AML-193 (cell line): ENCODE measurements around the gene COL10A1.

Experiments
- DNase-seq, 2 experiments: peaks; one replicate each; lab custom pipeline; 2025; lab: John Stamatoyannopoulos, UW

The COL10A1 gene

GRCh38 chr6:116126032-116126431, at the start of gene COL10A1:
Gene COL10A1 (minus strand): TSS chr6:116126132. CDS start chr6:116125492, 640 bp downstream.
- no peak for DNase-seq

- DNase-seq, result no peak
Observed at GRCh38 chr6:116175344-116175743, 49.4 kb upstream of the COL10A1 start.

- DNase-seq, result no peak
Observed at GRCh38 chr6:116173928-116174327, 48.0 kb upstream of the COL10A1 start.

- DNase-seq, result no peak
Observed at GRCh38 chr6:116170358-116171057, 44.6 kb upstream of the COL10A1 start.

- DNase-seq, result no peak
Observed at GRCh38 chr6:116169880-116170279, 43.9 kb upstream of the COL10A1 start.

- DNase-seq, result no peak
Observed at GRCh38 chr6:116168148-116168547, 42.2 kb upstream of the COL10A1 start.

- DNase-seq, result no peak
Observed at GRCh38 chr6:116166369-116166768, 40.4 kb upstream of the COL10A1 start.

GRCh38 chr6:116165596-116165995, 39.7 kb upstream of the COL10A1 start:
- DNase-seq, result no peak

- DNase-seq, result no peak
Observed at GRCh38 chr6:116159782-116160524, 34.0 kb upstream of the COL10A1 start.

- DNase-seq, result no peak
Observed at GRCh38 chr6:116158641-116159040, 32.7 kb upstream of the COL10A1 start.

- no peak for DNase-seq
Observed at GRCh38 chr6:116157391-116157790, 31.5 kb upstream of the COL10A1 start.

- DNase-seq, result no peak
Observed at GRCh38 chr6:116156405-116157326, 30.7 kb upstream of the COL10A1 start.

GRCh38 chr6:116154887-116155286, 29.0 kb upstream of the COL10A1 start:
- DNase-seq, result no peak

GRCh38 chr6:116152620-116153019, 26.7 kb upstream of the COL10A1 start:
- DNase-seq, result no peak

GRCh38 chr6:116145803-116146675, 20.1 kb upstream of the COL10A1 start:
- DNase-seq, result no peak

- no peak for DNase-seq
Observed at GRCh38 chr6:116144605-116145004, 18.7 kb upstream of the COL10A1 start.

- no peak for DNase-seq
Observed at GRCh38 chr6:116139917-116140316, 14.0 kb upstream of the COL10A1 start.

- no peak for DNase-seq
Observed at GRCh38 chr6:116136933-116137340, 11.0 kb upstream of the COL10A1 start.

- DNase-seq, result no peak
Observed at GRCh38 chr6:116136373-116136772, 10.4 kb upstream of the COL10A1 start.

- no peak for DNase-seq
Observed at GRCh38 chr6:116133453-116133852, 7.5 kb upstream of the COL10A1 start.

GRCh38 chr6:116127771-116128493, 2.0 kb upstream of the COL10A1 start:
- no peak for DNase-seq
